ENCODE measurements around the gene TPRG1.

DNA sequence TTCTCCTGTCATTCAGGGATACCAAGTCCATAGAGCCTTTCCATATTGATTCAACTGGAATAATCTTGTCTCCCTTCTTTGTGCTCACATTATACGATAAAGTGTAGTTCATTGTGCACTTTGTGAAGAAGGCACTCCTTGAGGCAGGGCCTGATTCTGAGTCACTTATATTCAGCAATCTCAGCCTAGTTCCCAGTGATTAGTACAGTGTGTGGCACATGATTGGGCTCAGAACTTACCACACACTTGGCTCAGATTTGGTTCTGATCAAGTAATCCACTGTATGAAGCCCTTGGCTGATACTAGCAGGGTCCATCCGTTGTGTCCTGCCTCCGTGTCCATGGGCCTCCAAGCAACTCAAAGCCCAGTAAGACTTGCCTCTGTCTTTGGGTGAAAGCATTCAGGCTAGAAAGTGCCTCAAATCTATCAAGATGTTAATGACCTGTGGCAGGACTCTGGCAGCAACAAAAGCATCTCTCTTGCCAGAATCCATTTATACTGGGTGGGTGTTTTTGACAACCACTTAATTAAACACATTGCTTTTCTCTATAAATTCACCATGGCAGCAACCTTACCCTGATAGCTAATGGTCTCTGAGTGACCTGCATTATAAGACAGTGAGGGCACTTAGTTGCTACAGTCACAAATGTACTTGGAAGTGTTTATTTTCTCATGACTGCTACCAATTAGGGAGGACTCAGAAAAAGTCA, 51.3 kb downstream of the TPRG1 start:
- TF ChIP-seq ZNF274 (IDR thresholded peaks at IDR 0.05; ENCODE audit: low read depth, low read length), result no peak
- TF ChIP-seq SUZ12 (IDR thresholded peaks at IDR 0.05; ENCODE audit: extremely low read depth, insufficient read depth, insufficient read length), result no peak
- no peak for TF ChIP-seq YY1 (IDR thresholded peaks at IDR 0.05; ENCODE audit: insufficient read depth, insufficient read length)

Measured in NT2/D1 (cell line).